Stimulated activated CD8-positive, alpha-beta memory T cell treated with anti-CD3 and anti-CD28 coated beads, Interleukin-4, amount 100 ng/mL, for 24 hours (primary cell): ENCODE results near the gene DHX29.
"Not testable (repeated sequence)": the region's sequence is repeated elsewhere in the genome, so short reads cannot be mapped to it uniquely, and the experiment has no call there.

Source experiments
- DNase-seq: peaks from one replicate; pipeline ENCODE4 v3.0.0-alpha.2; 2020; ENCODE audit warnings: low read depth

The DHX29 gene

DNA sequence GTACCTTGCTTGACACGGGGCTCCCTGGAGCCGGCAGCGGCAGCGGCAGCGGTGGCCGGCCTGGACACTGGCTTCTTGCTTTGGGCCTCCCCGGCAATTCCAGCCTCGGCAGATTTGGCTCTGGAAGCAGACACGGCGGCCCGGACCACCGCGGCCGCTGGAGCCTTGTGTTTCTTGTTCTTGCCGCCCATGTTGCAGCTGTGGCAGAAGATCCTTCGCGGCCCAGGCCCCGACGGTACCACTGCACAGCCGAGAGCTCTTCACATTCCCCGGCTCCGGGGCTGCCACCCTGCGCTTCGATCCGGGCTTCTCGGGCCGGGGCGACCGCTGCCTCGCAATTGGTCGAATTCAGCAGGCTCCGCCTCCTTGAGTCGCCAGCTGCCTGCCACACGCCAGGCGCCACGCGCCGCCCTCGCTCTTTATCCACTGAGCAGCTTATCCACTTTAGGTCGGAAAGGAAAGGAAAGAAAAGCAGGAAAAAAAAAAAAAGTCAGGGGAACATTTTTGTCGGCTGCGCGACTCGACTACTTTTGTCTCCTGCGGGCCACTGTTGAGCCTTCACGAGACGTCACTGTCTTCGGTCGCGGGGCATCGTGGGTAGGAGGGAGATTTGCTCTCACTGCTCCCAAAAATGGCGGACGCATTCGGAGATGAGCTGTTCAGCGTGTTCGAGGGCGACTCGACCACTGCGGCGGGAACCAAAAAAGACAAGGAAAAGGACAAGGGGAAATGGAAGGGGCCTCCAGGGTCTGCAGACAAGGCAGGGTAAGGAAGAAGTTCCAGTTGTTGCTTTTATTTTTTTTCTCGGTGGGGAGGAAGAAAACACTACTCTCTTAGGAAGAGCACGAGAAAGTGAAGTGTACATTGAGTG, at the start of gene DHX29, which contains the start of gene MTREX:
DHX29 (minus strand) TSS at position 312 of the 871 bp plus-strand sequence; CDS start at position 191, 121 bp downstream.
MTREX (plus strand) TSS at position 607 of the 871 bp plus-strand sequence; CDS start at position 632, 25 bp downstream.
- peak; percentile 79 for DNase-seq

DNA sequence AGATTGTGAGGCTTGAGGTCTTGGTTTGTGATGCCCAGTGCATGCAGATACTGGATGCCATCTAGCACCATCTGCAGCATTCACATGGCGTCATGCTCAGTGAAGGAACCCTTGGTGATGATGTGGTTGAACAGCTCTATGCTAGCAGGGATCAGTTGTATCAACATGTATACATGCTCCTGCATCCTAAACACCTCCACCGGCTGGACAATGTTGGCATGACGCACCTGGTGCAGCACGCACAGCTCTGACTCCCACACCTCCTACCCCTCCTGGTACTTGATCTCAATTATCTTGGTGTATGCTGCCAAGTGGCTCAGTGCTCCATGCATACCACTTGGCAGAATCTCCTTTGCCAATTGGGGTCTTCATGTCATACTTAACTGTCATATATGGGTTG, 49.4 kb upstream of the DHX29 start:
- no peak for DNase-seq

GRCh38 chr5:55350754-55351153, 43.3 kb upstream of the DHX29 start:
- no peak for DNase-seq

DNA sequence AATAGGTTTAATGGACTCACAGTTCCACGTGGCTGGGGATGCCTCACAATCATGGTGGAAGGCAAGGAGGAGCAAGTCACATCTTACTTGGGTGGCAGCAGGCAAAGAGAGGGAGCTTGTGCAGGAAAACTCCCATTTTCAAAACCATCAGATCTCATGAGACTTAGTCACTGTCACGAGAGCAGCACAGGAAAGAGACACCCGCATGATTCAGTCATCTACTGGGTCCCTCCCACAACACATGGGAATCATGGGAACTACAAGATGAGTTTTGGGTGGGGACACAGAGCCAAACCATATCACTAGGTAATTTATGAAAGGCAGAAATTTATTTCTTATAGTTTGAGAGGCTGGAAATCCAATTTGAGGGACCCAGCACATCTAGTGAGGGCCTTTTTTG, 40.3 kb upstream of the DHX29 start:
- no peak for DNase-seq

- no peak for DNase-seq
Observed at GRCh38 chr5:55345327-55345726, 37.8 kb upstream of the DHX29 start.

DNA sequence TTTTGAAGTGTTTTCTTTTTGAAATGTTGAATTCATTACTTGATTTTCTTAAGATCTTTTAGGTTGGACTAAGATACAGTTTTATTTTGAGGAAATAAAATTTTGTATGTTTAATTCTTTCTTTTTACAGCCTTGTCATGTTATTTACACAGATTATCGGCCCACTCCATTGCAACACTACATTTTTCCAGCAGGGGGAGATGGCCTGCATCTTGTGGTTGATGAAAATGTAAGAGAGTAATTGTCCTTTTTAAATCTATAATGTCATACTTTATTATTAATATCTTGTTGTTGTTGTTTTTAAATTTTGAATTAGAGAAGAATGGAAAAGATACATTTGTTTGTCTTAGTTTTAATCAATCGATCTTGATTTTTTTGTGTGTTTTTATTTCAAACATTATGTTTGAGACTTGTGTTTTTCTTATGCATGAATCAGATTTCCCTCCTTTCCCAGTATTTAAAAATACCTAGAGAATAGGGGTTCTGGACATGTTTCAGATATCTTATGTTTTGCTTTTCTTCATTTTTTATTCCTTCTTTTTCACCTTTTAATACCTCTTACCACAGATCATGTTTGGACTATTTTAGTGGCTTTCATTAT, 37.0 kb upstream of the DHX29 start:
- peak; percentile 30 for DNase-seq

DNA sequence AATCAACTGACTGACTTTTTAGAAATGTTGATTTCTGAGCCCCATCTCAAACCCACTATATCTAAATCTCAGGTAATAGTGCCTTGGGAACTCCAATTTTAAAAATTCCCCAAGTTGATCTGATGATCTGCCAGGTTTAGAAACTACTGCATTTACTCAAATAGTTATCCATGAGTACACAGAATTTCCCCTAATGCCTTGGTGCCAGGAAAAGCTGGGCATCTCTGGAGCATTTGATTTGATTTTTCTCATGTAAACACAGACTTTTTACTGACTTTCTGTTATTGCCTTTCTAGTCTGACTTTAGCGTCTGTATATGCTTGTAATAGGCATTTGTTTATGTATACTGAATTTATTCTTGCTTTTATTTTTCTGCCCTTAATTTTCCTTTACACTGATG, 36.1 kb upstream of the DHX29 start:
- DNase-seq = no peak

- DNase-seq = no peak
Observed at GRCh38 chr5:55343107-55343506, 35.6 kb upstream of the DHX29 start.

DNA sequence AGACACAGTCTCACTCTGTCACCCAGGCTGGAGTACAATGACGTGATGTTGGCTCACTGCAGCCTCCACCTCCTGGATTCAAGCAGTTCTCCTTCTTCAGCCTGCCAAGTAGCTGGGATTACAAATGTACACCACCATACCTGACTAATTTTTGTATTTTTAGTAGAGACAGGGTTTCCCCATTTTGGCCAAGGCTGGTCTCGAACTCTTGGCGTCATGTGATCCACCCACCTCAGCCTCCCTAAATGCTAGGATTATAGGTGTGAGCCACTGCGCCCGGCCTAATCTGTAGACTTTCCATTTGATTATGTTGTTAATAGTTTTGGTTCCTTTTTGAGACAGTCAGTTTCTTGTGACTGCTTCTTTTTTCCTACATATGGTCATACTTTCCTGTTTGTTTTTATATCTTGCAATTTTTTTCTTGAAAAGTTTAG, 31.3 kb upstream of the DHX29 start:
- peak; percentile 33 for DNase-seq

GRCh38 chr5:55338092-55338613, 30.7 kb upstream of the DHX29 start:
- no peak for DNase-seq

DNA sequence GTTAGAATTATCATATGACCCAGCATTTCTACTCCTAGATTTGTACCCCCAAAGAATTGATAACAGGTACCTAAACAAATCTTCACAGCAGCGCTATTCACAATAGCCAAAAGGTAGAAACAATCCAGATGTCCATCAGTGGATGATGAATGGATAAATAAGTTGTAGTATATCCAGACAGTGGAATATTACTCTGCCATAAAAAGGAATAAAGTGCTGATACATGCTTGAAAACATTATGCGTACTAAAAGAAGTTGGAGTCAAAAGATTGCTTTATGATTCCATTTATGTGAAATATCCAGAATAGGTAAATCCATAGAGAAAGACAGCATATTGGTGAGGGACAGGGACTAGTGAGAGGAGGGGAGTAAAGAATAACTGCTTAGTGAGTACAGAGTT, 26.3 kb upstream of the DHX29 start:
- no peak for DNase-seq

DNA sequence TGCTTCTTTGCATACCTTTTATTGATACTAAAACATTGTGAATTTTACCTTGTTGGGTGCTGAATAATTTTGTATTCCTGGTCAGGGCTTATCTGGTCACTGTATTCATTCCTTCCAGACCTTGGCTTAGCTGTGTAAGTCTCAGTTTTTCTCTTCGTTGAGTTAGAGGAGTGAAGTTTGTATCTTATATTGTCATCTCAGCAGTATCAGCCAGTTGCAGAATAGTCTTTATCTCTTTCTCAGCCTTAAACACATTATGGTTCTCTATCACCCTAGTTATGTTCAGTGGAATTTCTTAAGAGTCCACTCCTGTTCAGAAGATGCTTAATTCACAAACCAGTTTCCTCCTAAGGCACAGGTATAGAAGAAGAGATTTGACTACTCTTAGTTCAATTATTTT, 25.5 kb upstream of the DHX29 start:
- no peak for DNase-seq

DNA sequence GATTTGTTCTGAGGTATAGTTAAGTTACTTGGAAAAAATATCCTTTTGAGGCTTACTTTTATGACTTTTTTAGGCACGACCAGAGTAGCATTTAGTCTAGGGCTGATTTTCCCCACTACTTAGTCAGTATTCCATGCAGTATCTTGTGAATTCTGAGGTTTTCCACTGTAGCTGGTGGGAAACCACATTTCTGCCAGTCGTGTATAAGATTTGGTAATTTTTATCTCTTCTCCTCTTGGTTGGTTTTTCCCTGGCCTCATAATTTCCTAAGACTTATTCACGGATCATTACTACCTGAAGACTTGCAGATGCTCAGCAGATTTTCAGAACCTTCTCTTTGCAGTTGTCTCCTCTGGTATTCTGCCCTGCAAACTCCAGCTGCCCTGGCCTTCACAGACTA, 23.8 kb upstream of the DHX29 start:
- no peak for DNase-seq

DNA sequence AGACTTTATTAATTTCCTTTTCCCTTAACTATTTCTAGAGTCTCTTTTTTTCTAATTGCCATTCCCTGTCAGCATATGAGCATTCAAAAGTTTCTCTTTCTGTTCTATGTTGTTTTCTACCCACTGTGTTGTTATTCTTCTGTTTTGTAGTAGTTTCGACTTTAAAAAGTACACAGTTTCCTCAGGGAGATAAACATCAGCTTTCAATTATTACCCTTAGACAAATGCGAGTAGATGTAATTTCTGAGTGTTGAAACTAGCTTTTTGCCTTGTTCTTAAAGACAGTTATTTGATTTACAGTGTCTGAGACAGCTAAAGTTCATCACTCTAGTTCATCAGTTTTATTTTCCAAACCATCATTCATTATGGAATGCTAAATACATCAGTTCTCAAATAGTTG, 19.8 kb upstream of the DHX29 start:
- no peak for DNase-seq

DNA sequence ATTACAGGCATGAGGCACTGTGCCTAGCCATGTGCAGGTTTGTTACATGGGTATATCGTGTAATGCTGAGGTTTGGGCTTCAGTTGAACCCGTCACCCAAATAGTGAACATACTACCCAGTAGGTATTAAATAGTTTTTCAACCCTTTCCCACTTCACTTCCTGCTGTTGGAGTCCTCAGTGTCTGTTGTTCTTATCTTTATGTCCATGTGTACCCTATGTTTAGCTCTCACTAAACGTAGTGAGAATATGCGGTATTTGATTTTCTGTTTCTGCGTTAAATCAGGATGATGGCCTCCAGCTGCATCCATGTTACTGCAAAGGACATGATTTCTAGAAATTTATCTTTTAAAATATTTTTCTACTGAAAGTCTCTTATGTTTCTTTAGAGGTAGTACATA, 18.1 kb upstream of the DHX29 start:
- no peak for DNase-seq

GRCh38 chr5:55324815-55325418, 17.4 kb upstream of the DHX29 start:
- DNase-seq = no peak

GRCh38 chr5:55324006-55324405, 16.5 kb upstream of the DHX29 start:
- no peak for DNase-seq

DNA sequence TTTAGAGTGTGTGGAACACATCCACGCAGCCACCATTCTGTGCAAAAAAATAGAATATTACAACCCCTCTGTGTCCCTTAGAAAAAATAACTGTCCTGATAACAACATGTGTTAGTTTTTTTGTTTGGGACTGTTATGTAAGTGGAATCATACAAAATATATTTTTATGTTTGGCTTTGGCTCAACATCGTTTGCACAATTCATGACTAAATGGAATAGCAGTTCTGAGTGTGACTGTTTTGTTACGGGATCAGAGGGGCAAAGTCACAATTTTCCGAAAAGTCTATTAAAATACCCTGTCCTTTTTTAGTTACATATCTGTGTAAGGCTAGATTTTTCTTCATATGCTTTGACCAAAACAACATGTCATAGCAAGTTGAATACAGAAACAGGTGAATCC, 13.1 kb upstream of the DHX29 start:
- no peak for DNase-seq

DNA sequence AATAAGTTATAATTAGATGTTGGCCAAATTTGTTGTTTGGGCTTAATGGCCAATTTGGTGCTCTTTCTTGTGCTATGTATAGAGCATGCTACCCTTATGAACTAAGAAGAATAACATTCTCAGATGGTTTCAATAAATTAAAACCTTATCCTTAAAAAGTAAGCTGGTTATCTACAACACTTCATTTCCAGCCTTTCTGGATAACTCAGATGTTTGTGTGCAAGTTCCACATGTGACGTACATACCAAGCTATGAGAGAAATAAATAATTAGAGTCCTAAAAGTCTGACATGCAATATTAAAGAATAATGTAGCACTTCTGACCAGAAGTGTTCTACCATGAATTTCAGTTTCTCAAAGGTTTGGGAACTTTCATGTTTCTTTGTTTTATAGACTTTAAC, 12.0 kb upstream of the DHX29 start:
- DNase-seq = no peak

- not testable (repeated sequence) for DNase-seq
Observed at GRCh38 chr5:55318237-55318636, 10.7 kb upstream of the DHX29 start.

- DNase-seq = no peak
Observed at GRCh38 chr5:55316837-55317236, 9.3 kb upstream of the DHX29 start.

GRCh38 chr5:55316289-55316688, 8.8 kb upstream of the DHX29 start:
- DNase-seq = no peak
